H1 (cell line): ENCODE measurements around the gene B4GALNT3.

Experiments used
- EGR1 ChIP-seq: IDR thresholded peaks from 2 replicates; pipeline ENCODE4 v1.6.1; 2011; ENCODE audit warnings: low read depth, low read length, borderline replicate concordance
- MAFK ChIP-seq: IDR thresholded peaks from 2 replicates; pipeline ENCODE4 v1.6.1; 2012; ENCODE audit warnings: low read depth, mild to moderate bottlenecking, improper control_type of control experiment, low read length
- MAX ChIP-seq: IDR thresholded peaks from 2 replicates; pipeline ENCODE4 v1.6.1; 2012; ENCODE audit warnings: inconsistent platforms
- POLR2A ChIP-seq, 2 experiments: IDR thresholded peaks; 1 replicate in 1 of 2; 2 replicates in 1 of 2; pipeline ENCODE4 v1.6.1; 2011; ENCODE audit warnings: low read depth in 2 of 2, low read length in 2 of 2, mild to moderate bottlenecking in 2 of 2; ENCODE audit errors: control extremely low read depth in 1 of 2
- POLR2AphosphoS5 ChIP-seq: IDR thresholded peaks from 2 replicates; pipeline ENCODE4 v1.6.1; 2011; ENCODE audit warnings: low read depth, low read length
- POU5F1 ChIP-seq: IDR thresholded peaks from 2 replicates; pipeline ENCODE4 v1.6.1; 2011; ENCODE audit warnings: low read depth, mild to moderate bottlenecking, low read length, moderate library complexity

GRCh38 chr12:520119-520518 is 60.4 kb downstream of the B4GALNT3 start:
- TF ChIP-seq POLR2AphosphoS5 (no peak), POU5F1 (no peak), MAFK (no peak), EGR1 (no peak), POLR2A (IDR thresholded peaks at IDR 0.05; ENCODE audit: control extremely low read depth in 1 of 2, low read depth in 2 of 2, low read length in 2 of 2) (no peak), MAX (no peak)
